Eye (tissue), 1 donor: ENCODE measurements around the gene KANK2.
"Not testable (repeated sequence)": the region's sequence is repeated elsewhere in the genome, so short reads cannot be mapped to it uniquely, and the experiment has no call there.

Experiments
- DNase-seq: peaks from one replicate; pipeline ENCODE4 v3.0.0-alpha.2; 2015

Gene KANK2

GRCh38 chr19:11169896-11170678, 27.3 kb downstream of the KANK2 start:
- no peak for DNase-seq

GRCh38 chr19:11168568-11168967, 28.8 kb downstream of the KANK2 start:
- no peak for DNase-seq

DNA sequence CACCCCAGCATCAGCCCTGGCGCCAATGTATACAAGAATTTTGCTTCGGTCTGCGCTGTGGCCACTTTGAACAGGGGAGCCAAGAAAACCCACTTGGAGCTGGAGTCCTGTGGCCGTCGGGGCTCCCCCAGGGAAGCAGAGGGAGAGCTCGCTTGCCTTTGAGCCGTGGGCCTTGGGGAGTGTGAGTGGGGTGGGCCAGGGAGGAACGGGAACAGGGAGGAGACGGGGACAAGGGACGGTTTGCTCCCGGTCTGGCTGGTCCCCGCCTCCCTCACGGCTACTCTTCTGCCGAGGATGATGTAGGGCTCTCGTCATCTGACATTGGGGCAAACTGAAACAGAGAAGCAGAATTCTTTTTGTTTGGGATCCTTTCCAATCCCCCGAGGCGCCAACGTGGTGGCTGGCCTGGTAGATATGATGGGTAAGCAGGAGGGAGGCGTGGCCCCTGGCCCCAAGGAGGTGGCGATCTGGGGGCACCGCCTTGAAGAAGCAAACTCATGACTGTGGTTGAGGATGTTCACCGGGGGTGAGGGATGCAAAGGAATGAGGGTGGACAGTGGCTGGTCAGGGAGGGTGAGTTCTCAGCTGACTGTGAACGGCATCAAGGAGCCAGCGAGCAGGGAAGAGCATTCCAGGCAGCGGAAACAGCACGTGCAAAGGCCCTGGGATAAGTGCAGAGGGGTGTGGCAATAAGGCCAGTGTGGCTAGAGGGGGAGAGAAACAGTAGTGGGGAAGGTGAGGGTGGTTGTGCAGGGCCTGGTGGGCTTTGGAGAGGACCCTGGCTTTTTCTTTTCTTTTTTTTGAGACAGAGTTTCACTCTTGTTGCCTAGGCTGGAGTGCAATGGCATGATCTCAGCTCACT, 30.8 kb downstream of the KANK2 start:
- DNase-seq = peak; percentile 12

DNA sequence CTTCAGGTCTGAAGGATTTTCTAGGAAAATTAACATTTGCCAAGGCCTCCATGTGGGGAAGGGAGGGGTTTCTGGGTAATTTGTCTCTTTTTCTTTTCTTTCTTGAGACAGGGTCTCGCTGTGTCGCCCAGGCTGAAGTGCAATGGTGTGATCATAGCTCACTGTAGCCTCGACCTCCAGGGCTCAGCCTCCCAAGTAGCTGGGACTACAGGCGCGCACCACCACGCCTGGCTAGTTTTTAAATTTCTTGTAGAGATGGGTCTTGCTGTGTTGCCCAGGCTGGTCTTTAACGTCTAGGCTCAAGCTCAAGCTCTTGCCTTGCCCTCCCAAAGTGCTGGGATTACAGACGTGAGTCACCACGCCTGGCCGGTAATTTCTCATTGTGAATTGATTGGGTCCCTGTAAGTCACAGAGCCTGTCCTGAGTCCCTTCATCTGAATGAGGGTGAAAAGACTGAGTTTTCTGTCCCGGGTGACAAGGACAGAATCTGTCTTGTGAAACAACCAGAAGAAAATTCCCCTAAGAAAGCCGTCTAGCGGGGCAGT, 31.8 kb downstream of the KANK2 start:
- no peak for DNase-seq

DNA sequence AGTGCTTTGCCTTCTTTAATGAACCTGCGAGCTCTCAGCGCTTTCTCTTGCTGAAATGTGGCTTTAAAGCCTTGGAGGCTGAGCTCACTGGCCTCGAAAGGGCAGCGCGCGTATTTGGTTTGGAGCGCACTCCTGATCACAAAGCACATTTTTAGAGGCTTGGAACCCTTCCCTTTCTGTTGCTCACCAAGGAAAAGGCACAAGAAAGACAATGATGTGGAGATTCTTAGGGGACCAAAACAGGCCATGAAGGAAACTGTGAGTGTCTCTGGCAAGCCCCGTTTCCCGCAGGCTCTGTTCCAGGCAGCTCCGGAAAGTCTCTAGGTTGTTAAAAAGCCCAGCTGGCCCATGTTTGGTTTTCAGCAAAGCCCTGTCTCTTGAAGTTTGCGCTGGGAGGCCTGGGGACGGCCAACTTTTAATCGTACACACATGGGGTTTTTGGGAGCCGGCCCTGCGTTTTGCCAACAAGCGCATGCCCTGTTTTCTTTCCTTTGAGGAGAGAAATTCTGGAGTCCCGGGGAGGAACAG, 32.4 kb downstream of the KANK2 start:
- DNase-seq = peak; percentile 86

DNA sequence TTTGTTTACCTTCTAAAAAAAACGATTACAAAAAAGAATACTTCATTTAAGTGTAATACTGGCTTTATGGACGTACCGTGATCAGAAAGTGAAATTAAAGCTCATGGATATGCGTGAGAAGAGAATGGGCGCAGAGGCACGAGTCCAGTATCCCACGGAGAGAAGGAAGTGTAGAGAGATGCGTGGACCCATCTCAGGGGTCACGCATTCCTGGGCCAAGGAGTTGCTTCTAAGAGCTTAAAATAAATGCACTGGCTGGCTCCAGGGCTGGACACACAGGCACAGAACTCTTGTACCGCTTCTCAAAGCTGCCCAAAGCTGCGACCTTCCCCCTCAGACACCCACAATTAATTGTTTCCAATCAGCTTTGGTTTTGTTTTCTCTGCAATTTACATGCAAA, 33.0 kb downstream of the KANK2 start:
- DNase-seq = no peak

DNA sequence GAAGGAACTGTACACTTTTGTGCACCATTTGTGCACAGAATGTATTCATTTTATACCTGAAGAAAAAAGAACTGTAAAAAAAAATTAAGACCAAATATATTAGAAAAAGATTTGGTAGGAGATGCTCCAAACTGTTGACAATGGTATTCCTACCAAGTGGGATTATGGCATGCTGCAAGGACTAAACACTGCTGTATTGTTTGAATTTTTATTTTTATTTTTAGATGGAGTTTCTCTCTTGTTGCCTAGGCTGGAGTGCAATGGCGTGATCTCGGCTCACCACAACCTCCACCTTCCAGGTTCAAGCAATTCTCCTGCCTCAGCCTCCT, 36.9 kb downstream of the KANK2 start:
- DNase-seq = not testable (repeated sequence)

DNA sequence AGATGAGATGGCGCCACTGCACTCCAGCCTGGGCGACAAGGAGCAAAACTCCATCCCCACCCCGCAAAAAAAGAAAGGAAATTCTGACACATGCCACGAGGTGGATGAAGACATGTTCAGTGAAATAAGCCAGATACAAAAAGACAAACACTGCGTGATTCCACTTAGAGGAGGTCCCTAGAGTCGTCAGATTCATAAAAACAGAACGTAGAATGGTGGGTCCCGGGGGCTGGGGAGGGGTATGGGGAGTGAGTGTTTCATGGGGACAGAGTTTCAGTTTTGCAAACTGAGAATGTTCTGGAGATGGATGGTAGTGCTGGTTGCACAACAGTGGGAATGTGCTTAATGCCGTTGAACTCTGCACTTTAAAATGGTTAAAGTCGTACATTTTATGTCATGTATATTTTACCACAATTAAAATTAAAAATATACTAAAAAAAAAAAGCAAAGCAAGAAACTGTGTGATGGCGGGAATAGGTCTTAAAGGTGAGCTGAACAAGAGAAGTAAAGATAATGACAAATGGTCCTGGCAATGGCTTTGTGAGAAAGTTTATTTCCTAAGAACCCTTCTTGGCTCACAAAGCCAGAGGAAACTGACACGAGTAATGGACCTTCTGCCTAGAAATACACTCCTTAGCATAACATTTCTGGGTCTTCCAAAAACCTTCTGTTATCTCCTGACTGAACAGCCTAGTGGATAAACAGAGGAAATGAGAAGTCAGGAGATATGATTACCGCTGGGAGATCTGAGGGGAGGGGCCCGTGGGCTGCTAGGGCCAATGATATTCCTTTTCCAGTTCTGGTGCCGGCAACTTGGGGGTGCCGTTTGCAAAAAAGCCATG, 37.5 kb downstream of the KANK2 start:
- DNase-seq = no peak

- peak; percentile 99 for DNase-seq
Observed at GRCh38 chr19:11155373-11156120, 41.8 kb downstream of the KANK2 start, which contains the start of gene SPC24. TSS of gene SPC24 (minus strand) at chr19:11155782. CDS start at chr19:11155776, 6 bp downstream.

- DNase-seq = no peak
Observed at GRCh38 chr19:11154683-11155047, 42.7 kb downstream of the KANK2 start.

DNA sequence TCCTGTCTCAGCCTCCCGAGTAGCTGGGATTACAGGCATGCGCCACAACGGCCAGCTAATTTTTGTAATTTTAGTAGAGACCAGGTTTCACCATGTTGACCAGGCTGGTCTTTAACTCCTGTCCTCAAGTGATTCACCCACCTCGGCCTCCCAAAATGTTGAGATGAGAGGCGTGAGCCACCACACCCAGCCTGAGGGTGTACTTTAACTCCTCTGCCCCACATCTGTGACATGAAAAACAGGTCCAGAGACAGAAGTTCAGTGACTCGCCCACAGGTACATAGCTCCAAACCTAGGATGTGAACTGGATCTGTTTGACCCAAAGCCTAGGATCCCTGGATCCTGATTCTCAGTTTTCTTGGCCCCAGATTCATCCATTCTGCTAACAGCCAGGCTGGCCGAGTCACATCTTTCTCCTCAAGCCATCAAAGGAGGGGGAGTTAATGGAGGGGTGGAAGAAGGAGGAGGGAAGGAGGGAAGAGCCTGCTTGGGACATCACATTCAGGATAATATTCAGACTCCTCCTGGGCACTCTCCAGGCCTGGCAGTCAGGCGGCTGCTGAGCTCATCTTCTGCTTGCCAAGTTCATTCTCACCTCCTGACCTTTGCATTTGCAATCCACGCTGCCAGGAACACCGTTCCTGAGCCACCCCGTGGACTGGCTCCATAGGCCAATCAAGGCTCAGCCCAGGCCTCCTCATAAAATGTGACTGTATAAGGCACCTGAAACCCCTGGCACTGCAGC, 44.9 kb downstream of the KANK2 start:
- DNase-seq = no peak

- DNase-seq = peak; percentile 44
Observed at GRCh38 chr19:11151181-11151580, 46.2 kb downstream of the KANK2 start.

GRCh38 chr19:11148001-11148400, 49.3 kb downstream of the KANK2 start:
- DNase-seq = no peak

DNA sequence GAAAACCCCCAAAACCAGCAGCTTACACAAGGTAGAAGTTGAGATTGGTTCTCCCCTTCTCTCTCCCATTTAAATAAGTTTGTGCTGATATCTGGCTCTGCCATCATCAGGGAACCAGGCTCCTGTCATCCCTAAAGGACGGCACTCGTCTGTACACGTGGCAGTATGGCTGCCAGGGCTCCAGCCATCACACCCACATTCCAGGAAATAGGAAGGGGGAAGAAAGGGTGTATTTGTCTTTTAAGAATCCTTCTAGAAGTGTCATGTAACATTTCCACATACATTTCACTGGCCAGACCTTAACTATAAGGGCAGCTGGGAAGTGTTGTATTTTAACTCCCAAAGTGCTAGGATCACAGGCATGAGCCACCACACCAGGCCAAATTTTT, 51.8 kb downstream of the KANK2 start:
- DNase-seq = no peak

GRCh38 chr19:11142528-11143171, 54.7 kb downstream of the KANK2 start:
- DNase-seq = peak; percentile 71

GRCh38 chr19:11141937-11142527, 55.3 kb downstream of the KANK2 start:
- DNase-seq = no peak

- DNase-seq = no peak
Observed at GRCh38 chr19:11140896-11141295, 56.4 kb downstream of the KANK2 start.

DNA sequence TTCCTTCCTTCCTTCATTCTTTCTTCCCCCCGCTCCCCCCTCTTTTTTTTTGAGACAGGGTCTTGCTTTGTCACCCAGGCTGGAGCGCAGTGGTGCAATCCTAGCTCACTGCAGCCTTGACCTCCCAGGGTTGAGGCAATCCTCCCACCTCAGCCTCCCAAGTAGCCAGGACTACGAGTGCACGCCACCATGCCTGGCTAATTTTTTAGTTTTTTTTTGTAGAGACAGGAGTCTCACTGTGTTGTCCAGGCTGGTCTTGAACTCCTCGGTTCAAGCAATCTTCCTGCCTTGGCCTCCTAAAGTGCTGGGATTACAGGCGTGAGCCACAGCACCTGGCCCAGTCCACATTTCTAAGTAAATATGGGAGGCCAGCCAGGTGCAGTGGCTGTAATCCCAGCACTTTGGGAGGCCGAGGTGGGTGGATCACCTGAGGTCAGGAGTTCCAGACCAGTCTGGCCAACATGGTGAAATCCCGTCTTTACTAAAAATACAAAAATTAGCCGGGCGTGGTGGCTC, 57.3 kb downstream of the KANK2 start:
- DNase-seq = not testable (repeated sequence)

DNA sequence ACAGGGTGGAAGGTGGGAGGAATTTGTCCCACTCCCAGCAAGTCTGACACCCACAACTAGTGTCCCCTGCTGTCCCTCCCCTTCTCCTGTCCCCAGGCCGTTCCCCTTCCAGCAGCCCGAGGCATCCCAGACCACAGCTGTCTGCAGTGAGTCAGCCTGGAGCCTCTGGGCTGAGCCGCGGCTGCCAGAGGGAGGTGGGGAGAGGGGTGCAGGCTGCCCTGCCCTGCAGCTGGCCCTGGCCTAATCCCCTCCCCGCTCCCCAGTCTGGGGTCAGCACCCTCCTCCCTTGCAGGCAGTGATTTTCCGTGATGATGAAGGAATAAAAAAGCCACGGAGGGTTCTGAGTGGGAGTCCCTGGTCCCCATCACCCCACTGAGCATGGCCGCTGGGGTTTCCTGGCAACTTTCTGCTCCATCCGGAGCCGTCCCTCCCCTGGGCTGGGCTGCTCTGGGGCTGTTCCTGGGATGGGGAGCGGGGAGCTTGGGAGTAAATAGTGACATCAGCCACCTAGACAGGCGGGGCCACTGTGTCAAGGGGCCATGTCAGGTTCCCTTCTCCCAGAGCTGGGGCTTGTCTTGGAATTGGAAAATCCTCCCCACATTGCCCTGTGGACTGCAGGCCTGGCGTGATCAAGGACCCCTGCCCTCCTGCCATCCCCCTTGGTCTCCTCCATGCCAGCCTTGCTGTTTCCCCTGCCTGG, 58.6 kb downstream of the KANK2 start:
- DNase-seq = peak; percentile 74
